Mesothelial cell of epicardium (in vitro differentiated cells): ENCODE results near the gene DDAH1. TPM values are rescaled to one million over a fixed set of nuclear protein-coding genes. Genes with fewer than 3 reads are reported as not detected.

Experiments
- DNase-seq, 2 experiments: peaks; one replicate each; pipeline ENCODE4 v3.0.0; 2021; ENCODE audit warnings: low spot score in 2 of 2; ENCODE audit not compliant: unreplicated experiment in 2 of 2
- H3K27ac Mint-ChIP-seq: 2 replicates; pipeline ENCODE4 v1.8.0; 2021; ENCODE audit warnings: mixed read lengths
- H3K27me3 Mint-ChIP-seq: 2 replicates; pipeline ENCODE4 v1.8.0; 2021; ENCODE audit warnings: low read depth, mixed read lengths
- H3K36me3 Mint-ChIP-seq: 2 replicates; pipeline ENCODE4 v1.8.0; 2021; ENCODE audit warnings: mixed read lengths
- H3K4me1 Mint-ChIP-seq: 2 replicates; pipeline ENCODE4 v1.8.0; 2021; ENCODE audit warnings: mixed read lengths
- H3K4me3 Mint-ChIP-seq: 2 replicates; pipeline ENCODE4 v1.8.0; 2021; ENCODE audit warnings: mild to moderate bottlenecking, moderate library complexity, mixed read lengths
- H3K9me3 Mint-ChIP-seq: 2 replicates; pipeline ENCODE4 v1.8.0; 2021; ENCODE audit warnings: mixed read lengths
- total RNA-seq: library from RNA; stranded (reverse); gene quantifications from 3 replicates; pipeline ENCODE4 v1.2.1, GENCODE V29; 2021
- TF ChIP-seq, protein P1 (sequence below): fragments of 200-600 bp; sonication (generic); IDR thresholded peaks from one replicate; pipeline ENCODE4 v1.5.0; 2021; ENCODE audit warnings: antibody characterized with exemption; ENCODE audit not compliant: unreplicated experiment

The DDAH1 gene
- total RNA-seq, 1 donor from 2014 or later, result 26.1 TPM

DNA sequence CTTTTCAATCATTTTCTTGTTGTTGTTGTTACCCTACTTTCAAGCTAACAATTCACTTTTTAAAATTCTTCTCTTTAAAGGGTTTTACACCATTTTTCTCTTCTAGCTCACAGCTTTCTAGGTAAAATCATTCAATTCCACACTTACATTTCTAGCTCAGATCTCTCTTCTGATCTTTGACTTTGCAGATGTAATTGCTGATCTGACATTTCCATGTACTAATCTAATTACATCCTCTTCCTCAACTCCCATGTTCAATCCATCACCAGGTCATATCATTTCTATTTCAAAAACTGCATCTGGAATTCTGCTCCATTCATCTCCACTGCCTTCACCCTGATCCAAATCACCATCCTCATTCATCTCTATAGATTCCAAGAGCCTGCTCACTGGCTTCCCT is 191.6 kb downstream of the DDAH1 start:
- TF ChIP-seq, protein P1, sequence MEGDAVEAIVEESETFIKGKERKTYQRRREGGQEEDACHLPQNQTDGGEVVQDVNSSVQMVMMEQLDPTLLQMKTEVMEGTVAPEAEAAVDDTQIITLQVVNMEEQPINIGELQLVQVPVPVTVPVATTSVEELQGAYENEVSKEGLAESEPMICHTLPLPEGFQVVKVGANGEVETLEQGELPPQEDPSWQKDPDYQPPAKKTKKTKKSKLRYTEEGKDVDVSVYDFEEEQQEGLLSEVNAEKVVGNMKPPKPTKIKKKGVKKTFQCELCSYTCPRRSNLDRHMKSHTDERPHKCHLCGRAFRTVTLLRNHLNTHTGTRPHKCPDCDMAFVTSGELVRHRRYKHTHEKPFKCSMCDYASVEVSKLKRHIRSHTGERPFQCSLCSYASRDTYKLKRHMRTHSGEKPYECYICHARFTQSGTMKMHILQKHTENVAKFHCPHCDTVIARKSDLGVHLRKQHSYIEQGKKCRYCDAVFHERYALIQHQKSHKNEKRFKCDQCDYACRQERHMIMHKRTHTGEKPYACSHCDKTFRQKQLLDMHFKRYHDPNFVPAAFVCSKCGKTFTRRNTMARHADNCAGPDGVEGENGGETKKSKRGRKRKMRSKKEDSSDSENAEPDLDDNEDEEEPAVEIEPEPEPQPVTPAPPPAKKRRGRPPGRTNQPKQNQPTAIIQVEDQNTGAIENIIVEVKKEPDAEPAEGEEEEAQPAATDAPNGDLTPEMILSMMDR, result no peak
- DNase-seq, result no peak
- Mint-ChIP-seq H3K36me3 (peaks cover 20% of the 10 kb centered on the region), H3K4me3 (no peak overlapping the region), H3K4me1 (peaks cover 22% of the 10 kb centered on the region), H3K27ac (no peak overlapping the region), H3K9me3 (no peaks in the 10 kb centered on the region), H3K27me3 (no peaks in the 10 kb centered on the region)

DNA sequence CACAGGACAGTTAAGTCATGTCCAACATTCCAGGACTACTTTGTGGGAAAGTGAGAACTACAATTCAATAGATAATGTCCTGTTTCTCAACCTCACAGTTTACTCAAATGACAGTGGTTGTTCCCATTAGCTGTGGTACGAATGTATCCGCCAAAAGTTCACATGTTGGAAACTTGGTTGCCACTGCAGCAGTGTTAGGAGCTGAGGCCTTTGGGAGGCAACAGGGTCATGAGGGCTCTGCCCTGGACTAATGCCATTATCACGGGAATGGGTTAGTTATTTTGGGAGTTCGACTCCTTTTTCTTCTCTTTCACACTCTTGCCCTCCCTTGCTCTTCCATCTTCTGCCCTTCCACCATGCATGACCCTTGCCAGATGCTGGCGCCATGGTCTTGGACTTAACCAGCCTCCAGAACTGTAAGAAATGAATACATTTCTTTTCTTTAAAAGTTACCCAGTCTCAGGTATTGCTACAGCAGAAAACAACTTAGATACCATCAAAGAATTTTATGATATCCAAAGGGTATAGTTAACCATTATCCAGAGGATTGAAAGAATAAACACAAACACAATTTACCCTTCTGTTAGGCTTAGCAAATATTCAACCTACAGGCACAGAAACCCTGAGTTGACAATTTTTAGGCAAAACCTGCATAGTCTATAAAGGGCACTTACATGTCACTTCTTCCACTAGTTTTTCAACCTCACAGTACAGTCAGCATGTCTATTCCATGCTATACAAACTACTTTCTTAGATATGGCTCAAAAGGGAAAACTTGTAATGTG is 196.0 kb downstream of the DDAH1 start:
- H3K36me3 Mint-ChIP-seq, result peaks cover 25% of the 10 kb centered on the region
- no peak for DNase-seq
- H3K4me3 Mint-ChIP-seq, result no peak overlapping the region
- TF ChIP-seq, protein P1, result no peak
- no peaks in the 10 kb centered on the region for H3K9me3 Mint-ChIP-seq
- H3K27me3 Mint-ChIP-seq, result no peaks in the 10 kb centered on the region
- no peak overlapping the region for H3K27ac Mint-ChIP-seq
- H3K4me1 Mint-ChIP-seq, result peaks cover 5% of the 10 kb centered on the region

Other genes with a start within 250 kb of the DDAH1 start
- 44.6 to 48.2 TPM (median 47.4 TPM) in 3 replicates for gene C1orf52, start 205.5 kb downstream of the DDAH1 start, total RNA-seq
- 26.9 to 28.4 TPM (median 27.2 TPM) in 3 replicates for gene BCL10, start 188.5 kb downstream of the DDAH1 start, total RNA-seq
- gene CCN1, start 115.6 kb upstream of the DDAH1 start, total RNA-seq, result 731 to 797 TPM (median 760 TPM) in 3 replicates
- gene ZNHIT6, start 243.3 kb upstream of the DDAH1 start, total RNA-seq, result 20.0 to 21.6 TPM (median 20.2 TPM) in 3 replicates